ENCODE measurements around the gene MAT1A.

DNA sequence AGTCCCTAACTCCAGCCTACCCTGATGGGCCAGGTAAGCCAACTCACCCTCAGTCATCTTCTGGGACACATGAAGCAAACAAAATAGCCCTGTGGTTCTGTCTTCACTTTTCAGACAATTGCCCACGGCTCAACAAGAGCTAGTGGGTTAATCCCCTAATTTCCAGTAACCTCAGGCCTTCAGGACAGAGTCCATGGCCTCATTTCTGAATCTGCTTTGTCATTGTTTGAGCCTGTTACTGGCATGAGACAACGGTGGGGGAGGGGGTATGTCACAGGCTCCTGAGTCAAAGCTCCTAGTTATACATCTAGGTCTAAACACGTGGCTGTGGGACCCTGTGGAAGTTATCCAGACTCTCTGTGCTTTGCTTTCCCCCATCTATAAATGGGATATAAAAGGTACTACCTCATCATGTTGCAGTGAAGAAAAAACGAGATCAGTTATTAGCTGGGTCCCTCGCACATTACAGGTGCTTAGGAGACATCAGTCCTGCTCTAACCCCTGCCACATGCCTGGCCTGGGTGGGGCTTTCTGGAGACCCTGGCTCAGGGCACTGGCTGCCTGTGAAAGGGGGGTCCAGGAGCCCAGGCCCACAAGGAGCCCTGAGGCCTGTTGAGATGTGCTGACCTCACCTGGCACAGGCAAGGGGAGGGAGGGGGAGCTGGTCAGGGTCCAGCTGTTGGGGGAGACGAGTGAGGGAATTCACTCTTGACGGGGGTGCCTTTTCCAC lies 16.5 kb downstream of the MAT1A start:
- TF ChIP-seq, protein P1, sequence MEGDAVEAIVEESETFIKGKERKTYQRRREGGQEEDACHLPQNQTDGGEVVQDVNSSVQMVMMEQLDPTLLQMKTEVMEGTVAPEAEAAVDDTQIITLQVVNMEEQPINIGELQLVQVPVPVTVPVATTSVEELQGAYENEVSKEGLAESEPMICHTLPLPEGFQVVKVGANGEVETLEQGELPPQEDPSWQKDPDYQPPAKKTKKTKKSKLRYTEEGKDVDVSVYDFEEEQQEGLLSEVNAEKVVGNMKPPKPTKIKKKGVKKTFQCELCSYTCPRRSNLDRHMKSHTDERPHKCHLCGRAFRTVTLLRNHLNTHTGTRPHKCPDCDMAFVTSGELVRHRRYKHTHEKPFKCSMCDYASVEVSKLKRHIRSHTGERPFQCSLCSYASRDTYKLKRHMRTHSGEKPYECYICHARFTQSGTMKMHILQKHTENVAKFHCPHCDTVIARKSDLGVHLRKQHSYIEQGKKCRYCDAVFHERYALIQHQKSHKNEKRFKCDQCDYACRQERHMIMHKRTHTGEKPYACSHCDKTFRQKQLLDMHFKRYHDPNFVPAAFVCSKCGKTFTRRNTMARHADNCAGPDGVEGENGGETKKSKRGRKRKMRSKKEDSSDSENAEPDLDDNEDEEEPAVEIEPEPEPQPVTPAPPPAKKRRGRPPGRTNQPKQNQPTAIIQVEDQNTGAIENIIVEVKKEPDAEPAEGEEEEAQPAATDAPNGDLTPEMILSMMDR (IDR thresholded peaks at IDR 0.05): no peak
- no peak for TF ChIP-seq POLR2AphosphoS5 (IDR thresholded peaks at IDR 0.05)
